Activated CD4-positive, alpha-beta T cell treated with anti-CD3 and anti-CD28 coated beads, Interleukin-2, amount 50 U/mL, for 4 hours (primary cell): Measurements from ENCODE around the gene KIAA1210.

Experiments
- DNase-seq, 2 experiments: peaks; one replicate each; pipeline ENCODE4 v3.0.0-alpha.2; 2020

The KIAA1210 gene

DNA sequence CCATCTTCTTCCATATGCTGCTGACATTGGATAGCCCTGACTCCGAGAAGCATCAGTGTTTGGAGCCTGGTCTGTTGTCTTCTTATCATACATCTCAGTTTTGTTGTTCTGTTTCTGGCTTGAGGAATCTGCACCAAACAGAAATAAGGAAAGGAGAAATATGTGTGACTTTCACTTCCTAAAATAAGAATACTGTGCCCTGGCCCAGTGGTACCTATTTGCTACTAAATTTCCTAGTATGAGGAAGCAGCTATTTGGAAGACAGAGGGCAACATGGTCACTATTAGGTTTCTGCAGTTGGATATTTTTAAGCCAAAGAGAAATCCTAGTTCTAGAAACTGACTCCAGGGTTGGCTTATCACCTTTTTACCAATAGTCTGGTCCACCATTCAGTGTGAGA, 38.0 kb downstream of the KIAA1210 start:
- DNase-seq = no peak

- DNase-seq = no peak
These were observed 40.5 kb downstream of the KIAA1210 start for GRCh38 chrX:119087121-119087520.

GRCh38 chrX:119084766-119085165, 42.8 kb downstream of the KIAA1210 start:
- DNase-seq = no peak

- DNase-seq = no peak
These were observed 45.3 kb downstream of the KIAA1210 start for GRCh38 chrX:119082278-119082677.

DNA sequence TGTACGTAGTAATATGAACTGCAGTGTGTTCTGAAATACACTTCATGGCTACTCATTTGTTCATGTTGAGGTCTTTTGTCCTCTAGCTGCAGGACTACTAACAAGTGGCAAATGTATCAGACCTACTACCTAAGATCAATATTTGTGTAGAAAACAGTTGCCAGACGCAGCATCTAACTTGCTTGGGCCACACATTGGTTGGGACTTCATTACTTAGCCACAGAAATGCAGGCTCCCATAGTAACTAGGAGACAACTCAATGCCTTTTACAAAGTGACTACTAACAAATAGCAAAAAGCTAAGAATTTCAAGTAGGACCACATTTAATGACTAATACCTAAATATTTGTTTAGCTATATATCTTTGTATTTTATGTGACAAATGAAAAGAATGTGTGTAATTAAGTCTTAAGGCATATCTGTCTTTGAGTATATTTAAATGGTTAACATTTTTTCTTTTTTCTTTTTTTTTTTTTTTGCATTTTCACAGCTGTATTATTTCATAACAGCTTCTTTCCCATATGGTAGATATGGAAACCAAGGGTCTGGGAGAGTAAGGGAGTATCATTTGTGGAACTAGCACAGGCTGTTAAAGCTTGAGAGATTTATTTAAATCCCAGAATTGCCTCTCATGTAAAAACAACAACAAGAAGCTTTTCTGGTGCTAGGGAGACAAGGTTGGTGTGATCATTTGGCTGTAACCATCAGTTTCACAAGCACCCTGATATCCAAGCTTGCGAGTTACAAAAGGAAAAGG, 52.2 kb downstream of the KIAA1210 start:
- no peak for DNase-seq

DNA sequence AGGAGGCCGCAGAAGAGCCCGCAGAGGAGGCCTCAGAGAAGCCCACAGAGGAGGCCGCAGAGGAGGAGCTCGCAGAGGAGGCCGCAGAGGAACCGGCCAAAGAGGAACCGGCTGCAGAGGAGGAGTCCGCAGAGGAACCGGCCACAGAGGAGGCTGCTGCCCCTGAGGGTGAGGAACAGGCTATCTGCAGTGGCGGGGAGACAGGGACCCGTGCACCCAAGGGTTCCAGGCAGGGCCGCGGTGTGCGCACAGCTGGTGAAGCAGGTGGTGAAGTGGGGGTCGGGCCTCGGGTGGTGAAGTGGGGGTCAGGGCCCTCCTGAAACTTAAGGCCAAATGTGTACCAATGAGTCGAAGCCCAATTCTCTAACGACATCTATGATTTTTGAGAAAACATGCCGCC, 53.7 kb downstream of the KIAA1210 start:
- no peak for DNase-seq

GRCh38 chrX:119073200-119073905, 54.3 kb downstream of the KIAA1210 start:
- DNase-seq = no peak

DNA sequence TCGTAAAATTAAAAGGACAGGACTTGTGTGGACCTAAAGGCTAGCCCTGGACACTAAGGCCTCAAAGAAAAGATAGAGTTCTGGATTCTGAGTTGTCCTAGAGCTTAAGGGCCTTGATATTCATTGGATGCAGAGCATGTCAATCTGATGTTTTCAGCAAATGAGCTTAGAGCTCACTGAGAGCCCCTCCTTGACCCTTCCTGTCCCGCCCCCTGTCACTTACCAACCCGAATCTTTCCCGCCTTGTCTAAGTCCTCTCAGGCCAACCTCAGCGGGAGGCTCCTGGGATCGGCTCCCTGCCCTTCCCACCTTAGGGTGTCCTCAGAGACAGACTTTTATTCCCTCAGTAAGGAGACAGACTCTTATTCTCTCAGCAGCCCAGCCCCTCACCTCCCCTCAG, 54.9 kb downstream of the KIAA1210 start, which contains the start of gene CT47C1:
Gene CT47C1, plus strand, starts transcription at position 250 of the 400 bp plus-strand sequence. CDS start 233 bp downstream, outside the sequence.
- no peak for DNase-seq

DNA sequence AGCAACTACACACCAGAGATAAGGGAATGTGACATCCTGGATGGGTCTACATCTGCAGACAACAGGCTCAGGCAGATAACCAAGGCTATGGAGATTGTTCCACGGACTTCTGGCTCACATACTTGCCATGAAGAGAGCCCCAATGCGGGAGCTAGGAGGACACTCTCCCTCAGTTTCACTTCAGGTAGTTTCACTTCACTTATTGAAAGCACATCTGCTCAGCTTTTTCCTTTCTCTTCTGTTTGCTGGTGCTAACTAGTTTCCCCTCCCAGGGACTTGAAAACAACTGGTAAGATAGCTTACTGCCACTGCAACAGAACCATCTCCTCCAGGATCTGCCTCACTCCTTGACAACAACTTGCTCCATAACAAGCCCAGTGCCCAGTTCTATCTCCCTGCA, 56.2 kb downstream of the KIAA1210 start:
- no peak for DNase-seq

- no peak for DNase-seq
These were observed 57.9 kb downstream of the KIAA1210 start for GRCh38 chrX:119069762-119070161.

GRCh38 chrX:119069128-119069527, 58.5 kb downstream of the KIAA1210 start:
- DNase-seq = no peak

DNA sequence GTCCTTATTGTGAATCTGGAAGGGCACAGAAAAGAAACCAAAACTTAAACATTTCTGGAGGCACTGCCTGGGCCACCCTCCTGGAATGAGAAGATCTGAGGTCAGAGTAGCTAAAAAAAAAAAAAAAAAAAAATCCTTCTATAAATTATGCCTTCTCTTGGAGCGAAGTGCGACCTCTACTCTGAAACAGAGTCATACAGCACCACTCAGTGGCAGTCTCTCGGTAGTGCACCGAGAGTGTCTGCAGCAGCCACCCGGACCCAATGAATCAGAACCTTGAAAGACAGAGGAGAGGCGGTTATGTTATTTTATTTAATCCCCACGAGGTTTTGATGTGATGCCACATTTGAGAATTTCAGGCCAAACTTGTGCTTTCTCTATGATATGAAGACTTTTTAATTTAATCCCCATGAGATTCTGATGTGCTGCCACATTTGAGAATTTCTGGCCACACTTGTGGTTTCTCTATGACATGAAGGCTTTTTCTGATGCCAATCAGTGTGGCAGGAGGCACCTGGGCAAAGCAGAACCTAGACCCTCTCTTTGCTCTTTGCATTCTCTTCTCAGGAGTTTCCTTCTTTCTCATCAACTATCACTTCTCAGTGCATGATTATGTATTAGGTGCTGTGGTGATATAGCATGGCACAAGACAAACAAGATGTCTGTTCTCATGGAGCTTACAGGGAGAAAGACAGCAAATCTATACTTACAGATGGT, 60.4 kb downstream of the KIAA1210 start:
- DNase-seq = peak; percentile 23 to 31

DNA sequence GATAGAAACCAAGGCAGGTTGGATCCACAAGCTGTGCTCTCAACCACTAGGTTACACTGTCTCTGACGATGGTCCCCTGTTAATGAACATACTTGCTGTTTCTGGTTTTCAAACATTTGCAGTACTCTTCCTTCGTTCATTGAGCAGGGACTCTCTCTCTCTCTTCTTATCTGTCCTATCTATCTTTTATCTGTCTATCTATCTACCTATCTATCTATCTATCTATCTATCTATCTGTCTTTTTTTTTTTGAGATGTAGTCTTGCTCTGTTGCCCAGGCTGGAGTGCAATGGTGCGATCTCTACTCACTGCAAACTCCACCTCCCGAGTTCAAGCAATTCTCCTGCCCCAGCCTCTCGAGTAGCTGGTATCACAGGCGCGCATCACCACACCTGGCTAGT, 64.2 kb downstream of the KIAA1210 start:
- no peak for DNase-seq

GRCh38 chrX:119062750-119063374, 64.8 kb downstream of the KIAA1210 start:
- no peak for DNase-seq

DNA sequence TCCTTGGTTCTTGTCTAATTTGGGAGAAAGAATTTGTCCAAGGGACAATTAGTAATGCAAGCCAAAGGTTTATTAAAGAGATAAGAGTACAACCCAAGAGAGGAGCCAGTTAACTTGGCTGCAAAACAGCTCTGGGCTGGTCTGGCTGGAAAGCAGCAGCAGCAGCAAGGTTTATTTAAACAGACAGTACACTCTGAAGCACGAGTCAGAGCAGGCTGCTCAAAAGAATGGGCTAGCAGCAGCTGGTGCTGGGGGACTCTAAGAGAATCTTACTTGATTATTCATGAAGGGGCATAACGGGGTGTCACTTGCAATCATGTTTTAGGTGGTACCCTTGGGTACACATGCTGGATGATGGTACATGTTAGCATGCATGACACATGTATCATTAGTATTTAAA, 71.9 kb downstream of the KIAA1210 start:
- no peak for DNase-seq

DNA sequence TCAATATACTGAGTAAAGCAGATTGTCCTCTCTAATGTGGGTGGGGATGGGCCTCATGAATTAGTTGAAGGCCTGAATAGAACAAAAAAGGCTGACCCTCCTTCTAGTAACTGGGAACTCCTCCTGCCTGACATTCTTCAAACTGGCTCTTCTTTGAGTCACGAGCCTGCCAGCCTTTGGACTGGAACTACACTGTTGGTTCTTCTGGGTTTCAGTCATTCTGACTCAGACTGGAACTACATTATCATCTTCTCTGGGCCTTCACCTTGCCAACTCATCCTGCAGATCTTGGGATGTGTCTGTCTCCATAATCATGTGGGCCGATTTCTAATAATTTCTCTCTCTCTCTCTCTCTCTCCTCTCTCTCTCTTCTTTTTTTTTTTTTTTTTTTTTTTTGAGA, 81.7 kb downstream of the KIAA1210 start:
- no peak for DNase-seq

DNA sequence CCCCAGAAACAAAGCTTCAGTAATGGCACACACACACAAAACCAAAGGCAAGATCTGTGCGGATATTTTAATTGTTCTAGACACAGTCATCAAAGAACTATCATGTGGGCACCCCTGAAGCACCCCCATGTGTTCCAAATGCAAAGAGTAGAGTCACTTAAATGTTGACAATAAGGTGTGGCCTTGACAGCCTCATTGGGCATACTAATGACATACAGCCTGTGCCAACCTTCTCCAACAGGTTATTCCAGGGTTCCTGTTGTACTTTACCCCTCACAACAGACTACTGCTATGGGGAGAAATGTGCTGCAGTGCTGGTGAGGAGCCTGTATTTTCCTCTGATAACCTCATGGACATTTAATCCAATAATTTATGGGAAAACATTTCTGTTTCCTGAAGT, 84.6 kb downstream of the KIAA1210 start:
- no peak for DNase-seq

DNA sequence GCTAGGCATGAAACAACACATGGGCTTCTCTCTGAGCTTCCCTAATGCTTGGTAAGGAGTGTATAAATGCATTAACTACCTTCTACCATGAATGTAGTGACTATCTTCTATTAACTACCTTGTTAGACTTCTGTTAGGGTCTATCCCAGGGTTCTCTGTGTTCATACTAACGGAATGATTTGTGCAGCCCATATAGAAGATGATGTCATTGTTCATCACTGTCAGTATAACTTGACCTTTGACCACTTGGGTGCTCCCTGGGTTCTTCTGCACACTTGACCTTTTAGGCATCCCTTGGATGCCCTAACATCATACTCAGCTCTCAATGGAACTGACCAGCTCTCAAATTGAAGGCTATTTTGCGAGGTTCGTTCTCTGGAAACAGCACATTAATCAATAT, 85.6 kb downstream of the KIAA1210 start:
- DNase-seq = no peak

DNA sequence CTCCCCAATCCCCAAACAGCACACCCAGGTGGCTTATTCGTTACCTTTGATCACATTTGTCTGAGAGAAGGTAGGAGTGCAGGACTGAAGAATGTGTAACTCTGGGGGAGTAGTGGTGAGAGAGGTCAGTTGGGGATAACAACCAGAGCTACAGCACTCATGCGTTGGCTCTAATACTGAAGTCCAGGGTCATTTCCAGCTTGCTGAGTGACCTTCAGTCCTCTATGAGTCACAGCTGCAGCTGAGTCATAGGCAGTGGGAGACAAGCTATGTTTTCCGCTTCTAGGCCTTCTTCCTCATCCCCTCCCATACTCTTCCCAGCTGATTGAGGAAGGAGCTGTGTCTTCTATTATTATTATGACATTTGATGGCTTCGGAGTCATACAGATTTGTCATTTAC, 86.4 kb downstream of the KIAA1210 start:
- no peak for DNase-seq

GRCh38 chrX:119040432-119040831, 87.2 kb downstream of the KIAA1210 start:
- no peak for DNase-seq

GRCh38 chrX:119036107-119037029, 91.2 kb downstream of the KIAA1210 start:
- DNase-seq = no peak

DNA sequence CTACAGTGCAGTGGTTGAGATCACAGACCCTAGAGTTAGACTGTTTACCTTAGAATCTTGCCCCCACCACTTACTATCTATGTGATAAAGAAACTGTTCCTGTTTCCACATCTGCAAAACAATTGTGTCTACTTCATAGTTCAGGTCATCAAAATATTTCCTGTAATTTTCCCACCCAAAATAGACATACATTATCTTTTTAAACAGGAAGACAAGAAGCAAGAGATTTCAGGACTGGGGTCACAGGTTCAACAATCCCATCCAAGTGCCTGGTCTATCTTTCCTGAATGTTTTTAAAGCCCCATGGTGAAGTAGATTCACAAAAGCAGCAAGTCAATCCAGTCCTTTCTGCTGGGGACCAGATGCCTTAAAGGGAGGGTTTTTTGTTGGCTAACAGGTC, 96.6 kb downstream of the KIAA1210 start:
- DNase-seq = no peak
